DND-41 (cell line): Measurements from ENCODE around the gene CENPO.

ENCODE experiments used
- CTCF ChIP-seq: IDR thresholded peaks from 2 replicates; pipeline ENCODE4 v1.5.1; 2012; ENCODE audit warnings: borderline replicate concordance, low read length, moderate library complexity, mild to moderate bottlenecking; ENCODE audit not compliant: poor library complexity, severe bottlenecking; ENCODE audit errors: extremely low read depth
- EZH2 ChIP-seq: IDR thresholded peaks from 3 replicates; pipeline ENCODE4 v1.6.1; 2012; ENCODE audit warnings: borderline replicate concordance, low read depth, mild to moderate bottlenecking, moderate library complexity, low read length, inconsistent platforms; ENCODE audit not compliant: severe bottlenecking

- no peak for TF ChIP-seq CTCF
- no peak for TF ChIP-seq EZH2
These were observed 5.7 kb upstream of the CENPO start for GRCh38 chr2:24787532-24787931.
